ENCODE measurements around the gene GALK2. TPM values are rescaled to one million over a fixed set of nuclear protein-coding genes. Genes with fewer than 3 reads are reported as not detected.
A peak's percentile ranks its signal among the peaks of the same experiment; 100 is the strongest.

The GALK2 gene
- total RNA-seq, 1 donor, result 44.2 TPM

- H3K27ac ChIP-seq (ENCODE audit: low read depth, low read length), result no peak overlapping the region
- no peak for TF ChIP-seq CTCF (IDR thresholded peaks at IDR 0.05; ENCODE audit: extremely low read depth, low read depth, low read length)
- no peak overlapping the region for H3K4me3 ChIP-seq (ENCODE audit: insufficient read depth, low read length)
Observed at GRCh38 chr15:49232236-49232806, 62.3 kb downstream of the GALK2 start.

GRCh38 chr15:49235446-49236124 is 65.5 kb downstream of the GALK2 start:
- H2AFZ ChIP-seq (ENCODE audit: low read length), result no peak overlapping the region
- H3K27ac ChIP-seq (ENCODE audit: low read depth, low read length), result peak overlapping the region; percentile 19
- DNase-seq (ENCODE audit: insufficient read length, low spot score, missing footprints), result peak; percentile 87
- no peaks in the 10 kb centered on the region for H4K20me1 ChIP-seq (ENCODE audit: insufficient read depth, low read length)
- H3K79me2 ChIP-seq (ENCODE audit: insufficient read depth, low read length), result peaks cover 10% of the 10 kb centered on the region
- peaks cover 26% of the 10 kb centered on the region for H3K4me1 ChIP-seq (ENCODE audit: insufficient read depth, low read length)
- no peaks in the 10 kb centered on the region for H3K27me3 ChIP-seq (ENCODE audit: insufficient read depth, low read length)
- no peak overlapping the region for H3K4me3 ChIP-seq (ENCODE audit: insufficient read depth, low read length)
- no peaks in the 10 kb centered on the region for H3K9me3 ChIP-seq (ENCODE audit: low read depth, low read length)
- H3K4me2 ChIP-seq (ENCODE audit: insufficient read depth, low read length), result no peak overlapping the region
- TF ChIP-seq CTCF (IDR thresholded peaks at IDR 0.05; ENCODE audit: extremely low read depth, low read depth, low read length), result peak; percentile 86
- peaks cover 10% of the 10 kb centered on the region for H3K36me3 ChIP-seq (ENCODE audit: insufficient read depth, low read length)

More at GRCh38 chr15:49232236-49232806, 62.3 kb downstream of the GALK2 start:
- no peaks in the 10 kb centered on the region for H3K27me3 ChIP-seq (ENCODE audit: insufficient read depth, low read length)
- peaks cover 6% of the 10 kb centered on the region for H4K20me1 ChIP-seq (ENCODE audit: insufficient read depth, low read length)
- H3K4me1 ChIP-seq (ENCODE audit: insufficient read depth, low read length), result peaks cover 9% of the 10 kb centered on the region
- no peaks in the 10 kb centered on the region for H3K36me3 ChIP-seq (ENCODE audit: insufficient read depth, low read length)
- H3K79me2 ChIP-seq (ENCODE audit: insufficient read depth, low read length), result peaks cover 36% of the 10 kb centered on the region
- no peak for DNase-seq (ENCODE audit: insufficient read length, low spot score, missing footprints)
- no peak overlapping the region for H2AFZ ChIP-seq (ENCODE audit: low read length)
- H3K4me2 ChIP-seq (ENCODE audit: insufficient read depth, low read length), result no peak overlapping the region
- H3K9me3 ChIP-seq (ENCODE audit: low read depth, low read length), result no peaks in the 10 kb centered on the region

- H4K20me1 ChIP-seq (ENCODE audit: insufficient read depth, low read length), result no peaks in the 10 kb centered on the region
- no peaks in the 10 kb centered on the region for H3K9me3 ChIP-seq (ENCODE audit: low read depth, low read length)
- no peak overlapping the region for H3K4me2 ChIP-seq (ENCODE audit: insufficient read depth, low read length)
- no peak for TF ChIP-seq CTCF (IDR thresholded peaks at IDR 0.05; ENCODE audit: extremely low read depth, low read depth, low read length)
- H3K4me1 ChIP-seq (ENCODE audit: insufficient read depth, low read length), result peaks cover 26% of the 10 kb centered on the region
- H3K27me3 ChIP-seq (ENCODE audit: insufficient read depth, low read length), result no peaks in the 10 kb centered on the region
- DNase-seq (ENCODE audit: insufficient read length, low spot score, missing footprints), result no peak
- H2AFZ ChIP-seq (ENCODE audit: low read length), result no peak overlapping the region
- H3K36me3 ChIP-seq (ENCODE audit: insufficient read depth, low read length), result peaks cover 10% of the 10 kb centered on the region
- peaks cover 6% of the 10 kb centered on the region for H3K79me2 ChIP-seq (ENCODE audit: insufficient read depth, low read length)
- no peak overlapping the region for H3K4me3 ChIP-seq (ENCODE audit: insufficient read depth, low read length)
- H3K27ac ChIP-seq (ENCODE audit: low read depth, low read length), result peak overlapping the region; percentile 19
Observed at GRCh38 chr15:49236869-49237268, 66.8 kb downstream of the GALK2 start.

- Histone ChIP-seq H2AFZ (ENCODE audit: low read length) (no peak overlapping the region), H3K4me1 (ENCODE audit: insufficient read depth, low read length) (peaks cover 39% of the 10 kb centered on the region), H3K4me3 (ENCODE audit: insufficient read depth, low read length) (no peak overlapping the region), H3K27ac (ENCODE audit: low read depth, low read length) (peak overlapping the region; percentile 49), H4K20me1 (ENCODE audit: insufficient read depth, low read length) (no peaks in the 10 kb centered on the region), H3K9me3 (ENCODE audit: low read depth, low read length) (no peaks in the 10 kb centered on the region), H3K36me3 (ENCODE audit: insufficient read depth, low read length) (peaks cover 10% of the 10 kb centered on the region), H3K79me2 (ENCODE audit: insufficient read depth, low read length) (peaks cover 5% of the 10 kb centered on the region), H3K27me3 (ENCODE audit: insufficient read depth, low read length) (no peaks in the 10 kb centered on the region), H3K4me2 (ENCODE audit: insufficient read depth, low read length) (no peak overlapping the region)
- DNase-seq (ENCODE audit: insufficient read length, low spot score, missing footprints), result no peak
- TF ChIP-seq CTCF (IDR thresholded peaks at IDR 0.05; ENCODE audit: extremely low read depth, low read depth, low read length), result no peak
Observed at GRCh38 chr15:49238342-49238741, 68.3 kb downstream of the GALK2 start.
